K562 (cell line): Measurements from ENCODE around the gene YBX3. TPM values are rescaled to one million over a fixed set of nuclear protein-coding genes. Genes with fewer than 3 reads are reported as not detected.

Experiments used
- ASH1L ChIP-seq: fragments of 450-650 bp; IDR thresholded peaks from 2 replicates; pipeline ENCODE4 v1.6.1; 2018; ENCODE audit warnings: borderline replicate concordance, mild to moderate bottlenecking, low read depth; ENCODE audit not compliant: partially characterized antibody
- CC2D1A ChIP-seq: fragments of 450-650 bp; IDR thresholded peaks from 2 replicates; pipeline ENCODE4 v1.6.1; 2017; ENCODE audit warnings: mild to moderate bottlenecking
- CHD4 ChIP-seq: fragments of 200-600 bp; sonication (generic); IDR thresholded peaks from 3 replicates; pipeline ENCODE4 v1.6.1; 2012; ENCODE audit warnings: low read depth, mild to moderate bottlenecking, mixed read lengths, low read length, inconsistent platforms; ENCODE audit not compliant: insufficient read depth, insufficient replicate concordance, poor library complexity, severe bottlenecking
- CREM ChIP-seq: IDR thresholded peaks from 2 replicates; pipeline ENCODE4 v1.6.1; 2014; ENCODE audit warnings: antibody characterized with exemption, low read depth
- FOSL1 ChIP-seq: fragments of 200-800 bp; sonication (Bioruptor generic); conservative IDR thresholded peaks from 2 replicates; pipeline ENCODE4 v1.6.1; 2016; ENCODE audit warnings: missing genetic modification characterization, missing compliant biosample characterization
- HOXB6 ChIP-seq: fragments of 250-450 bp; sonication (Bioruptor Pico); IDR thresholded peaks from 2 replicates; pipeline ENCODE4 v1.5.1; 2022; ENCODE audit warnings: mild to moderate bottlenecking, borderline replicate concordance
- JUND ChIP-seq, 2 experiments: IDR thresholded peaks; 2 replicates in 1 of 2; 3 replicates in 1 of 2; pipeline ENCODE4 v1.6.1; 2011; ENCODE audit warnings: borderline replicate concordance in 2 of 2, low read depth in 2 of 2, low read length in 2 of 2, improper control_type of control experiment in 1 of 2, missing biosample characterization in 1 of 2, missing genetic modification characterization in 1 of 2, missing genetic modification reagents in 1 of 2
- KDM5B ChIP-seq: fragments of 200-600 bp; sonication (generic); IDR thresholded peaks from 2 replicates; pipeline ENCODE4 v1.6.1; 2012; ENCODE audit warnings: low read depth, mild to moderate bottlenecking, moderate library complexity, low read length, control low read depth, inconsistent platforms; ENCODE audit not compliant: insufficient replicate concordance
- MCM3 ChIP-seq: fragments of 450-650 bp; IDR thresholded peaks from 2 replicates; pipeline ENCODE4 v1.6.1; 2016
- MIER1 ChIP-seq: fragments of 450-650 bp; IDR thresholded peaks from 2 replicates; pipeline ENCODE4 v1.6.1; 2016; ENCODE audit warnings: antibody characterized with exemption, mild to moderate bottlenecking, low read depth
- NBN ChIP-seq: fragments of 450-650 bp; IDR thresholded peaks from 2 replicates; pipeline ENCODE4 v1.6.1; 2016; ENCODE audit warnings: low read depth, mild to moderate bottlenecking
- PHF8 ChIP-seq: fragments of 200-600 bp; sonication (generic); IDR thresholded peaks from 2 replicates; pipeline ENCODE4 v1.6.1; 2012; ENCODE audit warnings: mixed run types, mild to moderate bottlenecking, inconsistent platforms, low read length, moderate library complexity, borderline replicate concordance
- RBM25 ChIP-seq: fragments of 200-400 bp; formaldehyde crosslinking; IDR thresholded peaks from 2 replicates; pipeline ENCODE4 v1.6.1; 2018; ENCODE audit warnings: low read length, low read depth, moderate library complexity; ENCODE audit not compliant: severe bottlenecking
- TAF7 ChIP-seq: fragments of 450-650 bp; IDR thresholded peaks from 2 replicates; pipeline ENCODE4 v1.6.1; 2016; ENCODE audit warnings: missing genetic modification characterization, missing compliant biosample characterization
- polyA plus RNA-seq, 8 experiments: library from polyadenylated mRNA; depleted of rRNA in 4 of 8; stranded (reverse) in 5 of 8; unstranded in 3 of 8; fragments of >200 nt; fragmentation: Nextera tagmentation in 2 of 8; fragmentation: Illumina TruSeq in 1 of 8; extraction: Ambion mirVana in 2 of 8; extraction: Trizol in 1 of 8; gene quantifications; 2 replicates each; pipeline versions ENCODE4 v1.2.1 to v1.2.3, GENCODE V29; 2011 to 2014; ENCODE audit warnings: inconsistent platforms in 1 of 8, missing spikeins in 1 of 8
- total RNA-seq, 7 experiments: library from RNA; depleted of rRNA in 6 of 7; stranded (reverse); fragments of >200 nt in 6 of 7; fragmentation: Illumina TruSeq in 2 of 7; extraction: Trizol in 2 of 7; gene quantifications; 2 replicates each; pipeline versions ENCODE4 v1.2.1 to v1.2.3, GENCODE V29; 2011 to 2021; ENCODE audit warnings: low replicate concordance in 1 of 7
- TF ChIP-seq, protein P1 (sequence below): sonication (generic); formaldehyde crosslinking; IDR thresholded peaks from 2 replicates; pipeline ENCODE4 v1.8.0; 2022; ENCODE audit warnings: missing genetic modification reagents, mild to moderate bottlenecking, moderate library complexity, borderline replicate concordance
- TF ChIP-seq, protein P2 (sequence below): fragments of 250-450 bp; sonication (Bioruptor Pico); IDR thresholded peaks from 2 replicates; pipeline ENCODE4 v1.8.0; 2022; ENCODE audit warnings: moderate library complexity, mild to moderate bottlenecking, inconsistent platforms
- TF ChIP-seq, protein P3 (sequence below): sonication (generic); formaldehyde crosslinking; IDR thresholded peaks from 2 replicates; pipeline ENCODE4 v1.8.0; 2023; ENCODE audit warnings: mild to moderate bottlenecking, missing genetic modification reagents
- TF ChIP-seq, protein P4 (sequence below), 2 experiments: fragments of 450-650 bp in 1 of 2; sonication (generic) in 1 of 2; formaldehyde crosslinking in 1 of 2; IDR thresholded peaks in 1 of 2; conservative IDR thresholded peaks in 1 of 2; 2 replicates each; pipeline versions ENCODE4 v1.6.1 to v1.8.1; 2016 to 2023; ENCODE audit warnings: mild to moderate bottlenecking in 2 of 2, moderate library complexity in 2 of 2, inconsistent platforms in 1 of 2, missing genetic modification reagents in 1 of 2
- TF ChIP-seq, protein P5 (sequence below): fragments of 450-650 bp; IDR thresholded peaks from 2 replicates; pipeline ENCODE4 v1.6.1; 2016

The YBX3 gene
- total and polyA plus RNA-seq, 9 of the 15 experiments (the other 6 are each of a cell fraction or from before 2014, with no cell fraction given), result 47.0 to 239 (median 81.5) TPM

DNA sequence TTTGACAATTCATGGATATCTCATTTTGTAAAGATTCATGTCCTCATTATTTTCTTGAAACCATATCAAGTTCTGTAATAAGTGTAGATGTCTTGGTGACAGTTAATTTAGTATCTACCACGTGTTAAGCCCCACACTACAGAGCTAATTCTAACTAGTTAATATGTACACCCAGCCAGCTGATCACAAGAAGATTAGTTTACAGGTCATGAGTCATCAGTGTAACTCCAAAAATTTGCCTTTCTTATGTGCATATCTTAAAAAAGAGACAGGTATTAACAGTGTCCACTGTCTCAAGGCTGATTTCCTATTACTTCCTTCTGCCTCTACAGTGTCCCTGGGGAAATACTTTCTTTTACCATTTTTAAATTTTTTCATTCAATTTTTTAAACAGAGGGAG is 13.3 kb upstream of the YBX3 start (continued):
- TF ChIP-seq CHD4, result no peak
- TF ChIP-seq, protein P1, sequence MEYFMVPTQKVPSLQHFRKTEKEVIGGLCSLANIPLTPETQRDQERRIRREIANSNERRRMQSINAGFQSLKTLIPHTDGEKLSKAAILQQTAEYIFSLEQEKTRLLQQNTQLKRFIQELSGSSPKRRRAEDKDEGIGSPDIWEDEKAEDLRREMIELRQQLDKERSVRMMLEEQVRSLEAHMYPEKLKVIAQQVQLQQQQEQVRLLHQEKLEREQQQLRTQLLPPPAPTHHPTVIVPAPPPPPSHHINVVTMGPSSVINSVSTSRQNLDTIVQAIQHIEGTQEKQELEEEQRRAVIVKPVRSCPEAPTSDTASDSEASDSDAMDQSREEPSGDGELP (CRISPR knock-in tag), result no peak
- TF ChIP-seq KDM5B, result no peak
- TF ChIP-seq CC2D1A, result no peak
- peak; percentile 42; the same call in 1 of the 2 replicates for TF ChIP-seq FOSL1
- no peak for TF ChIP-seq CREM
- no peak for TF ChIP-seq MIER1
- no peak for TF ChIP-seq HOXB6 (CRISPR knock-in tag)
- TF ChIP-seq, protein P2, sequence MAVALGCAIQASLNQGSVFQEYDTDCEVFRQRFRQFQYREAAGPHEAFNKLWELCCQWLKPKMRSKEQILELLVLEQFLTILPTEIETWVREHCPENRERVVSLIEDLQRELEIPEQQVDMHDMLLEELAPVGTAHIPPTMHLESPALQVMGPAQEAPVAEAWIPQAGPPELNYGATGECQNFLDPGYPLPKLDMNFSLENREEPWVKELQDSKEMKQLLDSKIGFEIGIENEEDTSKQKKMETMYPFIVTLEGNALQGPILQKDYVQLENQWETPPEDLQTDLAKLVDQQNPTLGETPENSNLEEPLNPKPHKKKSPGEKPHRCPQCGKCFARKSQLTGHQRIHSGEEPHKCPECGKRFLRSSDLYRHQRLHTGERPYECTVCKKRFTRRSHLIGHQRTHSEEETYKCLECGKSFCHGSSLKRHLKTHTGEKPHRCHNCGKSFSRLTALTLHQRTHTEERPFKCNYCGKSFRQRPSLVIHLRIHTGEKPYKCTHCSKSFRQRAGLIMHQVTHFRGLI (CRISPR knock-in tag), result no peak
- TF ChIP-seq RBM25, result no peak
- TF ChIP-seq, protein P3, sequence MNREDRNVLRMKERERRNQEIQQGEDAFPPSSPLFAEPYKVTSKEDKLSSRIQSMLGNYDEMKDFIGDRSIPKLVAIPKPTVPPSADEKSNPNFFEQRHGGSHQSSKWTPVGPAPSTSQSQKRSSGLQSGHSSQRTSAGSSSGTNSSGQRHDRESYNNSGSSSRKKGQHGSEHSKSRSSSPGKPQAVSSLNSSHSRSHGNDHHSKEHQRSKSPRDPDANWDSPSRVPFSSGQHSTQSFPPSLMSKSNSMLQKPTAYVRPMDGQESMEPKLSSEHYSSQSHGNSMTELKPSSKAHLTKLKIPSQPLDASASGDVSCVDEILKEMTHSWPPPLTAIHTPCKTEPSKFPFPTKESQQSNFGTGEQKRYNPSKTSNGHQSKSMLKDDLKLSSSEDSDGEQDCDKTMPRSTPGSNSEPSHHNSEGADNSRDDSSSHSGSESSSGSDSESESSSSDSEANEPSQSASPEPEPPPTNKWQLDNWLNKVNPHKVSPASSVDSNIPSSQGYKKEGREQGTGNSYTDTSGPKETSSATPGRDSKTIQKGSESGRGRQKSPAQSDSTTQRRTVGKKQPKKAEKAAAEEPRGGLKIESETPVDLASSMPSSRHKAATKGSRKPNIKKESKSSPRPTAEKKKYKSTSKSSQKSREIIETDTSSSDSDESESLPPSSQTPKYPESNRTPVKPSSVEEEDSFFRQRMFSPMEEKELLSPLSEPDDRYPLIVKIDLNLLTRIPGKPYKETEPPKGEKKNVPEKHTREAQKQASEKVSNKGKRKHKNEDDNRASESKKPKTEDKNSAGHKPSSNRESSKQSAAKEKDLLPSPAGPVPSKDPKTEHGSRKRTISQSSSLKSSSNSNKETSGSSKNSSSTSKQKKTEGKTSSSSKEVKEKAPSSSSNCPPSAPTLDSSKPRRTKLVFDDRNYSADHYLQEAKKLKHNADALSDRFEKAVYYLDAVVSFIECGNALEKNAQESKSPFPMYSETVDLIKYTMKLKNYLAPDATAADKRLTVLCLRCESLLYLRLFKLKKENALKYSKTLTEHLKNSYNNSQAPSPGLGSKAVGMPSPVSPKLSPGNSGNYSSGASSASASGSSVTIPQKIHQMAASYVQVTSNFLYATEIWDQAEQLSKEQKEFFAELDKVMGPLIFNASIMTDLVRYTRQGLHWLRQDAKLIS (CRISPR knock-in tag), result no peak
- TF ChIP-seq, protein P4, sequence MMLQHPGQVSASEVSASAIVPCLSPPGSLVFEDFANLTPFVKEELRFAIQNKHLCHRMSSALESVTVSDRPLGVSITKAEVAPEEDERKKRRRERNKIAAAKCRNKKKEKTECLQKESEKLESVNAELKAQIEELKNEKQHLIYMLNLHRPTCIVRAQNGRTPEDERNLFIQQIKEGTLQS (IDR thresholded peaks at IDR 0.05), result peak; percentile 79
- TF ChIP-seq, protein P4 (CRISPR knock-in tag; conservative IDR thresholded peaks at IDR 0.05), result no peak
- no peak for TF ChIP-seq NBN
- peak; percentile 73 for TF ChIP-seq JUND (IDR thresholded peaks at IDR 0.05; ENCODE audit: borderline replicate concordance, low read depth, low read length)
- peak; percentile 77 for TF ChIP-seq JUND (tag; IDR thresholded peaks at IDR 0.05; ENCODE audit: borderline replicate concordance, low read depth, low read length)
- no peak for TF ChIP-seq MCM3
- TF ChIP-seq, protein P5, sequence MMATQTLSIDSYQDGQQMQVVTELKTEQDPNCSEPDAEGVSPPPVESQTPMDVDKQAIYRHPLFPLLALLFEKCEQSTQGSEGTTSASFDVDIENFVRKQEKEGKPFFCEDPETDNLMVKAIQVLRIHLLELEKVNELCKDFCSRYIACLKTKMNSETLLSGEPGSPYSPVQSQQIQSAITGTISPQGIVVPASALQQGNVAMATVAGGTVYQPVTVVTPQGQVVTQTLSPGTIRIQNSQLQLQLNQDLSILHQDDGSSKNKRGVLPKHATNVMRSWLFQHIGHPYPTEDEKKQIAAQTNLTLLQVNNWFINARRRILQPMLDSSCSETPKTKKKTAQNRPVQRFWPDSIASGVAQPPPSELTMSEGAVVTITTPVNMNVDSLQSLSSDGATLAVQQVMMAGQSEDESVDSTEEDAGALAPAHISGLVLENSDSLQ, result peak; percentile 3; the same call in 1 of the 2 replicates
- TF ChIP-seq PHF8, result no peak
- TF ChIP-seq ASH1L, result no peak
- no peak for TF ChIP-seq TAF7 (tag)
